Osteoblast (primary cell): ENCODE measurements around the gene LEAP2. TPM values are rescaled to one million over a fixed set of nuclear protein-coding genes. Genes with fewer than 3 reads are reported as not detected.

Experiments used
- DNase-seq: peaks from one replicate; pipeline ENCODE4 v3.0.0; 2011; ENCODE audit warnings: low spot score, mixed read lengths; ENCODE audit not compliant: insufficient read length; ENCODE audit errors: missing footprints
- H2AFZ ChIP-seq: 2 replicates; pipeline ENCODE4 v1.6.0; 2011; ENCODE audit warnings: mild to moderate bottlenecking, low read length
- H3K27ac ChIP-seq: 2 replicates; pipeline ENCODE4 v1.5.1; 2011; ENCODE audit warnings: mild to moderate bottlenecking, low read depth, low read length, moderate library complexity
- H3K27me3 ChIP-seq: 2 replicates; pipeline ENCODE4 v1.6.0; 2012; ENCODE audit warnings: mild to moderate bottlenecking, control low read depth, inconsistent platforms, low read length, moderate library complexity; ENCODE audit not compliant: insufficient read depth
- H3K36me3 ChIP-seq: 2 replicates; pipeline ENCODE4 v1.5.1; 2011; ENCODE audit warnings: mild to moderate bottlenecking, low read length, control low read depth, moderate library complexity; ENCODE audit not compliant: insufficient read depth
- H3K4me1 ChIP-seq: 2 replicates; pipeline ENCODE4 v1.5.1; 2011; ENCODE audit warnings: mild to moderate bottlenecking, low read length, control low read depth, moderate library complexity; ENCODE audit not compliant: insufficient read depth
- H3K4me2 ChIP-seq: 2 replicates; pipeline ENCODE4 v1.6.0; 2011; ENCODE audit warnings: mild to moderate bottlenecking, low read length; ENCODE audit not compliant: insufficient read depth
- H3K4me3 ChIP-seq: fragments of 200-600 bp; sonication (generic); 3 replicates; pipeline ENCODE4 v1.5.1; 2012; ENCODE audit warnings: mild to moderate bottlenecking, low read length, inconsistent platforms; ENCODE audit not compliant: insufficient read depth
- H3K79me2 ChIP-seq: 2 replicates; pipeline ENCODE4 v1.6.0; 2012; ENCODE audit warnings: mild to moderate bottlenecking, low read length, control low read depth, inconsistent platforms; ENCODE audit not compliant: insufficient read depth
- H3K9me3 ChIP-seq: 2 replicates; pipeline ENCODE4 v1.5.1; 2011; ENCODE audit warnings: low read depth, low read length, control low read depth
- H4K20me1 ChIP-seq: 2 replicates; pipeline ENCODE4 v1.6.0; 2012; ENCODE audit warnings: mild to moderate bottlenecking, low read length, control low read depth; ENCODE audit not compliant: insufficient read depth
- CTCF ChIP-seq: IDR thresholded peaks from 2 replicates; pipeline ENCODE4 v1.5.1; 2011; ENCODE audit warnings: mild to moderate bottlenecking, low read depth, low read length, moderate library complexity; ENCODE audit errors: extremely low read depth
- total RNA-seq: library from RNA; depleted of rRNA; stranded (reverse); fragments of >200 nt; gene quantifications from 2 replicates; pipeline ENCODE4 v1.2.3, GENCODE V29; 2012

The LEAP2 gene
- total RNA-seq, 1 donor, result under 0.01 TPM

- peak overlapping the region; percentile 85 for H3K4me3 ChIP-seq
- peaks cover 6% of the 10 kb centered on the region for H3K4me1 ChIP-seq
- H2AFZ ChIP-seq, result peak overlapping the region; percentile 68
- peaks cover 16% of the 10 kb centered on the region for H3K79me2 ChIP-seq
- TF ChIP-seq CTCF, result no peak
- no peaks in the 10 kb centered on the region for H3K36me3 ChIP-seq
- peak; percentile 70 for DNase-seq
- H3K4me2 ChIP-seq, result peak overlapping the region; percentile 90
- no peaks in the 10 kb centered on the region for H3K27me3 ChIP-seq
- H3K9me3 ChIP-seq, result no peaks in the 10 kb centered on the region
- peaks cover 11% of the 10 kb centered on the region for H4K20me1 ChIP-seq
- H3K27ac ChIP-seq, result no peak overlapping the region
Observed at GRCh38 chr5:132831095-132831860, 42.2 kb upstream of the LEAP2 start.

GRCh38 chr5:132832612-132833011 is 40.9 kb upstream of the LEAP2 start:
- H3K36me3 ChIP-seq, result no peaks in the 10 kb centered on the region
- no peak overlapping the region for H2AFZ ChIP-seq
- H3K4me2 ChIP-seq, result no peak overlapping the region
- peaks cover 11% of the 10 kb centered on the region for H4K20me1 ChIP-seq
- H3K27me3 ChIP-seq, result no peaks in the 10 kb centered on the region
- no peaks in the 10 kb centered on the region for H3K9me3 ChIP-seq
- H3K4me1 ChIP-seq, result peaks cover 6% of the 10 kb centered on the region
- peak; percentile 56 for DNase-seq
- H3K79me2 ChIP-seq, result peaks cover 14% of the 10 kb centered on the region
- H3K4me3 ChIP-seq, result no peak overlapping the region
- no peak overlapping the region for H3K27ac ChIP-seq
- TF ChIP-seq CTCF, result no peak

- Histone ChIP-seq H3K27ac (no peak overlapping the region), H3K4me1 (peaks cover 6% of the 10 kb centered on the region), H3K79me2 (peaks cover 6% of the 10 kb centered on the region), H2AFZ (no peak overlapping the region), H4K20me1 (peaks cover 7% of the 10 kb centered on the region), H3K4me2 (no peak overlapping the region), H3K27me3 (no peaks in the 10 kb centered on the region), H3K4me3 (no peak overlapping the region), H3K36me3 (no peaks in the 10 kb centered on the region), H3K9me3 (no peaks in the 10 kb centered on the region)
- no peak for TF ChIP-seq CTCF
- DNase-seq, result no peak
Observed at GRCh38 chr5:132834057-132834456, 39.4 kb upstream of the LEAP2 start.

- no peaks in the 10 kb centered on the region for H3K9me3 ChIP-seq
- no peaks in the 10 kb centered on the region for H3K27me3 ChIP-seq
- TF ChIP-seq CTCF, result no peak
- no peaks in the 10 kb centered on the region for H4K20me1 ChIP-seq
- H3K36me3 ChIP-seq, result no peaks in the 10 kb centered on the region
- H3K79me2 ChIP-seq, result no peaks in the 10 kb centered on the region
- no peak overlapping the region for H3K4me3 ChIP-seq
- no peak overlapping the region for H2AFZ ChIP-seq
- no peak overlapping the region for H3K27ac ChIP-seq
- no peak for DNase-seq
- no peak overlapping the region for H3K4me2 ChIP-seq
- H3K4me1 ChIP-seq, result peaks cover 24% of the 10 kb centered on the region
Observed at GRCh38 chr5:132836852-132837251, 36.6 kb upstream of the LEAP2 start.
